NCI-H510A (cell line): ENCODE results near the gene LRRC40.
"Not testable (repeated sequence)": the region's sequence is repeated elsewhere in the genome, so short reads cannot be mapped to it uniquely, and the experiment has no call there.

Experiments
- DNase-seq: peaks from one replicate; lab custom pipeline; 2025; lab: John Stamatoyannopoulos, UW

LRRC40 gene

DNA sequence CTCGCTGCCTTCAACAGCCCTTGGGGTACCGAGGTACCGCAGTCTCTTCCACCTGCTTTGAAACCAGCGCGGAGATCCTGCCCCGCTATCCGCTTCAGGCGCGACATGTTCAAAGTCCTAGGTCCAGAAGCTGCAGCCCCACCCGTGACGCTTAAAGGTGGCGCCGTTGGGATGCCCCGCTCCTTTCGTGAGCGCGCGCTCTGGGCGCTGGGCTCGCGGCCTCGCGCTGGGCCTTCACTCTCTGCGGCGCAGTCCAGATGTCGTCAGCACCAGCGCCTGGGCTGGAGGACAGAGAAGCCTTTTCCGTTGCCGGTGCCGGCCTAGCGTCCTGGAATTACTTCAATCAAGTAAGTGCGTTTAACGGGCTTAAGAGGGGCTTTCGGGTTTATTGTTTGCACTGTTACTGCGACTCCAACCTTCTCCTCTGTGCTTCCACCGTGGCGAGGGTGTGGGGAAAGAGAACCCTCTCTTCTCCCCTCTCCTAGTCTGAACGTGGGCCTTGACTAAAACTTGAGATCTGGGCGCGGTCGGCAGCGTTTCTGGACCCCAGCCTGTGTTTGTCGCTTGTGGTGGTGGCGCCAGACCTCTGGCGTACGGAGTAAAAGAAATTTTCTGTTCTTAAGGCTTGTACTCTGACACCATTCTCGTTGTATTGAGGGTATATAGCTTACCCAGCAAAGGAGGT, at the start of gene LRRC40:
Gene LRRC40 (minus strand): TSS at position 146 of the 685 bp plus-strand sequence. CDS start 39 bp downstream, at position 107.
- DNase-seq: peak; percentile 95

DNA sequence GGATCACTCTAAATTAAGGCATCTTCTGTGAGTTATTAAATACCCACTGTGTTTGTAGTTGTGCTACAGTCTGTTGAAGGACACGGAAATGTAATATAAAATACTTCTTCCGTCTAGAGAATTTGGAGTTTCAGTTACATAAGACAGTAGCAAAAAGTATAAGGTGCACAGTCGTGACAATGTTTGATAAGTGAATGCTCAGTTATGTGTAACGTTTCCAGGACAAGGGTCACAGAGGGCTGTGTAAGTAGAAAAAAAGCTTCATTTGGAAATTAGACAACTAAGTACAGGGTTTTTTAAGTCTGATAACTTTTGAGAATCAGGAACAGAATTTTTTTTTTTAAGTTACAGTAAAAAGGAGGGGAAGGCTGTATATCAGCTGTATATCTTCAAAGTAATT, 43.4 kb upstream of the LRRC40 start:
- no peak for DNase-seq

DNA sequence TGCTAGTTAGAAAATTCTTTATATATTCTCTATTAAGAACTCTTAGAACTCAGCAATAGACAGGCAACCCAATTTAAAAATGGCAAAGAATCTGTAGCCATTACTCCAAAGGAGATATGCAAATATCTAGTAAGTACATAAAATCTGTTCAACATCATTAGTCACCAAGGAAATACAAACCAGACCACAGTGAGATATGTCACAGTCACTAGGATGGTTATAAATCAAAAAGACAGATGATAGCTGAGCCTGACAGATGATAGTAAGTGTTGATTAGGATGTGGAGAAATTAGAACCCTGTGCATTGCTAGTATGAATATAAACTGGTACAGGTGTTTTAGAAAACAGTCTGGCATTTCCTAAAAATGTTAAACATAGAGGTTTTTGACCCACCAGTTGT, 42.4 kb upstream of the LRRC40 start:
- DNase-seq: no peak

DNA sequence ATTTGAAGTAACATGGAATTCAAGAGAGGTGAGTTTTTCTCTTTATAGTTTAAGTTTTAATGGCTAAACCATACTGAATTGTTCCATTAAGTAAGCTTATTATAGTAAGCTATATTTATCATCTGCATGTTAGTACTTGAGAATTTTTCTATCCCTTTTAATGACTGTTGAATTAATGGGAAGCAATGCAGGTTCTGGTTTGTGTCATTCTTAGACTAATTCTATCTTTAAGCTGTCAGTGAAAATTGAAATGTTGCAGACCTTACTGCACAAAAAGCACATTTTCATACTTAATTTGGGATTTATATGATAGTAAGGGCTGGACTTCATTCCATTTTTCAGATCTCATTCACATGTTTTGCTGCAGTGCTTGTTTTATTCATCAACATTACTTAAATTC, 41.7 kb upstream of the LRRC40 start:
- no peak for DNase-seq

DNA sequence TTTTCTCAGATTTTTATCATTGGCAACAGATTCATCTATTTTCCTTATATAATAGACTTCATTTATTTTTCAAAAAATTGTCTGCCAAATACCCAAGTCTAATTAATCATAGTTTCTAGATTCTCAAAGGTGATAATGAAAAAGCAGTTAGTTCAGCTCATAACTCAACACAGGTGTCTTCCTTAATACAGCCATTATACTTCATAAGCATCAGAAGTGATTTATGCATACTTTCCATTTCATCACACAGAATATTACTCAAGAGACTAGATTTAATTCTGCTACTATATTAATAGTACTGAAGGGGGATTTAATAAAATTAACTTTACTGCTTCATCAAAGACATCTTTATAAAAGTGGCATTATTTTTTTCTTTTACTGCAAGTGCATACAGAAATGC, 34.6 kb upstream of the LRRC40 start:
- no peak for DNase-seq

DNA sequence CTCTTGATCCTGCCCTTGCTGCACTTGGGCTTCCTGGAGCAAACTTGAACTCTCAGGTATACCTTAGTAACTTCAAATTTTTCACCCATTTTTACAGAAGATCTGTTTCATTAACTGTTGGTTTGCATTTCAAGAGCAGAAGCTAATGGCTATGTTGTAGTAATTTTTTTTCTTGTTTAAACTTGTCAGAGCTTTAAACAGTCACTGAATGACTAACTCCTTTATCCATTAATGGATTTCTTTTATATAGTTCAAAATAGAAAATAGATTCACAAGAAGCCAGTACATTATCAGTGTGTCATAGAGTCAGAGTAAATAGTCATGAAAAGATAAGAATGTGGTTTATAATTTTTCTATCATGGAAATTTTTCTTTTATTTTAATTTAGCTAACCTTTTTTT, 29.4 kb upstream of the LRRC40 start:
- DNase-seq: no peak

DNA sequence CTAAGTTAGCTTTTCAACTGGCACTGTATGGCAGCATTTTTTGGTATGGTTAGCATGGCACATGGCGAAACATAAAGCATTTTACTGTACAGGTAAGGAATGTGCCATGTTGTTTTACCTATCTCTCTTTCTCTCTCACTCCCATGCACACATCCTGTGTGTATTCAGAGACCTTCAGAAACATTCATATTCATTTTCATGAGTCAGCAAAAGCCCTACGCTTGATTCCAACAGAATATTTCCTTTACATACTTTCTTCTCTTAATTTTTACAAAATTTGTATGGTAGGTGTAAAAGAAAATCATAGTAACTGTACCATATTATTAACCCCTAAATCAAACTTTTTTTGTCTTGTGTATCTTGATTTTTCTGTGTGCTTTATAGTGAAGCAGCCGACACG, 26.1 kb upstream of the LRRC40 start:
- no peak for DNase-seq

DNA sequence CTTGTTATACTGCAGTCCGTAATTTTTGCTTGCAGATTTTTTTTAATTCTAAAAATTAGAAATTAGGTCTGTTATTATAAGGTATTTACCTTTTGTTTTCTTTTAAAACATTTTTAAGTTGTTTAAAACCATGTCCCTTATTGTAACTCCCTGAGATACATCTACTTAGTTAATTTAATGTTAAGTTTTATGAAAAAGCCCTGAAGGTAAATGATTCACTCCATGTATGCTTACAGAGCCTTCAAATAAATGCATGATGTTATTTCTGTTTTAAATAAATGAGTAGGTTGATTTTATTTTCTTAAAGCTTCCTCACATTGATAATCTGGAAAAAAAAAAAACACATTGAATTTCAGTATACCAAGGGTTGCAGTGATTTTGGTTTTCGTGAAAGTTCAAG, 23.3 kb upstream of the LRRC40 start:
- DNase-seq: no peak

DNA sequence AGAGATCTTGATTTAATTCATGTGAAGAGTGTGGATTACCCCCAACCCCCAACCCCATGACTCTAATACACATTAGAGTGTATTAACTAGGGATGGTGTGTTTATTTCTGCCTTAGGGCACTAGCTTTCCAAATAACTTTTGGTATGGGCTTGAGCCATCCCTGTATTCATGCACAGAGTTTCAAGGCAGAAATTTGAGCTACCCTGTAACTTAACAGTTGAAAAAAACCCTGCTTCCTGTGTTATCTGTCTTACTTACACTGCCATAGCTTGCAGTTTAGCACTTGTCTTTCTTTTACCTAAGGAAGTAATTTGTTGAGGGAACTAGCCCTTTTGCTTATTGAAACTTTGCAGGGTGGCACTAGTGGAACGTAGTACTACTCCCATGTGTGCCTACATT, 22.1 kb upstream of the LRRC40 start:
- DNase-seq: no peak

DNA sequence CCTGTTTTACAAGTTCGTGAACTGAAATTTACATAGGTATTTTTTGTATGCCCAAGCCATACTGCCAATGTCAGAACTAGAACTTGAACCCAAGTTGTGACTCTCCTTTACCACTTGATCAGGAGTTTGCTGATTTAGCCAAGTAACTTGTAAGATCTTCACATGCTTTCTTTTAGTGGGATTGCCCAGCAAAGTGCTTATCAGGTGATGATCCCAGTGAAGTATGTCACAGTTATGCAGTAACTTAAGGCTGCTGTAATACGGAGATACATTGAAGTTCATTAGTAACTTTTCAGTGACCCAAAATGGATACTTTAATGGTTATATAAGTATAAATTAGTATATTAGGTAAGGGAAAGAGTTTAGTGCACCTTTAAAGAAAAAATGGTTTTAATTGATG, 19.6 kb upstream of the LRRC40 start:
- DNase-seq: no peak

DNA sequence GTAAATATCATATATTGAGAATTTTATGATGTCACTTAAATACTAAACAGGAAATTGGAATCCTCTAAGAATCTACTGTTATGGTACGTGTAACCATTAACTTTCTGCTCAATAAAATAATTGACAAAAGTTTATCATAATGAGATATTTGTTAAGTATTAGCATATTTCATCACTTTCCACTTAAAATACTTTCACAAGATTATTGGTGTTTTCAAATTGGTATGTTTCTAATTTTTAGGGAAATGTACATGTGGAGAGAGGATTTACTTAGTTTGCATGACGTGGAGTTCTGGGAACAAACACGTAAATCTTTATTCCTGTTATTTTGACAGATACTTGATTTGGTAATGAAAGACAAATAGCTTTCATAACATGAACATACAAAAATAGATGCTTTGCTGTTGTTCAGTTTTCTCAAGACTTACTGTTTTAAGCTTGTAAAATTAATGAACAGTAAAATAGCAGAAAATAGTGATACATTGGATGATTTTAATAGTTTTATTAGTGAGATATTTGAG, 17.4 kb upstream of the LRRC40 start:
- no peak for DNase-seq

DNA sequence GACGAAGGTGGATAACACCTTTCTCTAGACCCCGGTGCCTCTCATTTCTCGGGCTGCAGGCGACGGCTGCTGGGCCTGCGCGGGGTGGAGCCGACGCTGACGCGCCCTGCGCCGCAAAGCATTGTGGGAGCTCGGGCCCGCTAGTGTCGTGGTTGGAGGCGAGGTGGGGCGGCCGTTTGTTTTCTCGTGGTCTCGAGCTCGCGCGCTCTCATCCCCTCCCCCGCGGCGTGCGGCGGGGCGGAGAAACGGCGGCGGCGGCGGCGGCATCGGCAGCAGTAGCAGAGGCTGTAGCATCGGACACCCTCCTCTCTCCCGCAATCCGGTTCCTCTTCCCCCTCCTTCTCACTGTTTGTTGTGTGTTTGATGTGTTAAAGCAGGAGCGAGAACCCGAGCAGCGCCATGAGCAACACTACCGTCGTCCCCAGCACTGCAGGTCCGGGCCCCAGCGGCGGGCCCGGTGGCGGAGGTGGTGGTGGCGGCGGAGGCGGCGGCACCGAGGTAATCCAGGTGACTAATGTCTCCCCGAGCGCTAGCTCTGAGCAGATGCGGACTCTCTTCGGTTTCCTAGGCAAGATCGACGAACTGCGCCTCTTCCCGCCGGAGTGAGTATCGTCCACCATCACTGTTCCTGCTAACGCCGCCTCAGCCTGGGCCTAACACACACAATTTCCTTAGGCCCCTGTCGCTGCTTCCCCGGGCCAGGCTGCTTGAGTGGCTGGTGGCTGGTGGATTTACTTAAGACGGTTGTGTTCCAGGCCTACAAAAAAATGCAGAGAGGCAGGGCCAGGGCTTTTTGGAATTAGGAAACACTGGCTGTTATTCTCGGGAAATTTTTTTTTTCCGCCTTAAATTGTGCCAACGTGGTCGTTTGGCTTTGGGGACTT, 16.1 kb upstream of the LRRC40 start, which contains the start of gene SRSF11:
Gene SRSF11 (plus strand): TSS at position 143 of the 884 bp plus-strand sequence. CDS start 257 bp downstream, at position 400.
- DNase-seq: peak; percentile 94

DNA sequence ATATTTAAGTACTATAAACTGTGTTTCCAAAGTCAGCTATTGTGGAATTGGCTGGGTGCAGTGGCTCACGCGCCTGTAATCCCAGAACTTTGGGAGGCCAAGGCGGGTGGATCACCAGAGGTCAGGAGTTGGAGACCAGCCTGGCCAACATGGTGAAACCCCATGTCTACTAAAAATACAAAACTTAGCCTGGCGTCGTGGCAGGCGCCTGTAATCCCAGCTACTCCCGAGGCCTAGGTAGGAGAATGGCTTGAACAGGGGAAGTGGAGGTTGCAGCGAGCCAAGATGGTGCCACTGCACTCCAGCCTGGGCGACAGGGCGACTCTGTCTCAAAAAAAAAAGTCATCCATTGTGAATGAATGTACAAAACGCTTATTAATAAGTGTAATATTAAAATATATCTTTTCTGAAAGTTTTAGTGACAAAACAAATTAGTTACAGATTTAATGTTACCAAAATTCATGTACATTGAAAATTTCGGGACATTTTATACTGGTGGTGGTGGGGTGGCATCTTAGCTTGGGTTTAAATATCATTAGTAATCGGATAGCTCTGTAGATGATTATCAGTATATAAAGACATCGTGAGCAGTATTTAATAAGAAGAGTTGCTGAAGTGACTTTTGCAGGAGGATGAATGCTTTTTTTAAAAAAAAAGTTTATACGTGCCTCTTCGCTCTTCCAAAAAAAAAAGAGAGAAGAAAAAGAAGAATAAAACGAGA, 15.3 kb upstream of the LRRC40 start:
- no peak for DNase-seq

DNA sequence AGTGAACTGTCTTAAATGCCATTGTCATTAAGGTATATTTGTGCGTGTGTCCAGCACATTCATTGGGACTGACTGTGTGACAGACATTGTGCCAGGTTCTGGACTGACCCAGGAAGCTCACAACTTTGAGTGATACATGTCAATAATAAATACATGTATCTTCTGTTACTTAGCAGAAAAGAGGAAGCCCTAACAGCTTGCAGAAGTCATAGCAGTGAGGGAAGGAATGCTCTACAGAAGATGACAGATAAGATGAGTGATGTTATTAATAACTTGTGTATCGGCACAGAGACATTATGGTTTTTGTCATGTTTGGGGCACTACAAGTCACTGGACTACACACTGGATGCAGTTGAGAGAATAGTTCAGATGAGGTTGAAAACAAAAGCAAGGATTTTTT, 14.6 kb upstream of the LRRC40 start:
- DNase-seq: no peak

DNA sequence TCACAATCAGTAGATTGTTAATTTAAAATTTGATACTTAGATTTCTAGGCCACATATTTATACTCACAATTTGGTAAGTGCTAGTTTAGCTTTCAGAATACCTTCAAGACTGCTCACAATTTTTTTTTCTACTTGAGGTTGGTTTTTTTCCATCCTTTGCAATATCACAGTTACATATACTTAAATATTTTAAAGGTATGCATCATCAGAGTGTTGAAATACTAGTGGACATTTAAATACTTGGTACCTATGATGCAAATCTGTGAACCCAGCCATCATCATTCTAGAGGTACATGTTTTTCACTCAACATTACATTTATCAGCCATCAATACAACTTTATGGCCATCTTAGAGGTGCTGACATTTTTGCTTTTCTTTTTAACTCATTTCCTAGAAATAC, 6.2 kb upstream of the LRRC40 start:
- DNase-seq: no peak

DNA sequence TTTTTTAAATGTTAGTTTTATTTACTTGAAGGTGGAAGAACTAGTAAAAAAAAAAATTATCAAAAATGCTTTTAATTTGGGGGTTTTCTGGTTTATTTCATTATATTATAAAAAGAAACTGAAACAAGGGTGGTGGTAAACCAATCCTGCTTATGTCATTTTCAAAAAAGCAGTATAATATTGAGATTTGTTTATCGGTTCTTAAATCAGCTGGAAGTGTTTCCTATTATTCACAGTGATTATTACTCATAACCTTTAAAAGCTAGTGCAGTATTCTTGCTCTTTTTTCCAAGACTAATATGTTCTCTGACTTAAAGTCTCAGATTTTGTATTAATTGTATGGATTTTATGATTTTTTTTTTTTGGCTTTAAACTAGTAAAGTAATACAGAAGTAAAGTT, 5.4 kb upstream of the LRRC40 start:
- no peak for DNase-seq

DNA sequence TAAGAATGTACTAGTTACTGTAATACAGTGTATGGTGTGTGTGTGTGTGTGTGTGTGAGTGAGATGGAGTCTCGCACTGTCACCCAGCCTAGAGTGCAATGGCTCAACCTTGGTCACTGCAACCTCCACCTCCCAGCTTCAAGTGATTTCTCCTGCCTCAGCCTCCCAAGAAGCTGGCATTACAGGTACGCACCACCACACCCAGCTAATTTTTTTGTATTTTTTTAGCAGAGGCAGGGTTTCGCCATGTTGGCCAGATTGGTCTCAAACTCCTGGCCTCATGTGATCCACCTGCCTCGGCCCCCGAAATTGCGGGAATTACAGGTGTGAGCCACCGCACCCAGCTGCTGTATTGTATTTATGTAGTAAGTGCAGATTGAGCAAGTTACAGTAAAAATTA, 2.9 kb upstream of the LRRC40 start:
- no peak for DNase-seq

DNA sequence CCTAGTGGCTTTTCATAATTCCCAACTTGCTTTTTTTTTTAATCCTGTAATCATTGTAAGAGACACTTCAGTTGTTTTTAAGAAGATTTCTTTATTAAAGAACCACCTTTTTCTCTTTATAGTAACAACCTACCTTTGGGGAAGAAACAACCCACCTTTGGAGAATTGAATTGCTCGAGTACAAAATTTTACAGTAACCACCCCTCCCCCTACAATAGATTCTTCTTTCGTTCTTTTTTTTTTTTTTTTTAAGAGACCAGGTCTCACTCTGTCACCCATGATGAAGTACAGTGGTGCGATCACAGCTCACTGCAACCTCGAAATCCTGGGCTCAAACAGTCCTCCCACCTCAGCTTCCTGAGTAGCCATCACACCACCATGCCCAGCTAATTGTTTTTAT, 2.1 kb upstream of the LRRC40 start:
- no peak for DNase-seq

DNA sequence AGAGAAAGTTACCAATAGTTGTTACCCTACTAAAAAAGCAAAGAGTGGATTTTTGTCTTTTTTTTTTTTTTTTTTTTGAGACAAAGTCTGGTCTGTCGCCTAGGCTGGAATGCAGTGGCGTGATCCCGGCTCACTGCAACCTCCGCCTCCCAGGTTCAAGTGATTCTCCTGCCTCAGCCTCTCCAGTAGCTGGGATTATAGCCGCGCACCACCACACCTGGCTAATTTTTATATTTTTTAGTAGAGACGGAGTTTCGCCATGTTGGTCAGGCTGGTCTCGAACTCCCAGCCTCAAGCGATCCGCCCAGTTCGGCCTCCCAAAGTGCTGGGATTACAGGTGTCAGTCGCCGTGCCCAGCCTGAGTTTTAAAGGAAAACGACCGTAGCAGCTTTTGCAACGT, 1.5 kb upstream of the LRRC40 start:
- not testable (repeated sequence) for DNase-seq

DNA sequence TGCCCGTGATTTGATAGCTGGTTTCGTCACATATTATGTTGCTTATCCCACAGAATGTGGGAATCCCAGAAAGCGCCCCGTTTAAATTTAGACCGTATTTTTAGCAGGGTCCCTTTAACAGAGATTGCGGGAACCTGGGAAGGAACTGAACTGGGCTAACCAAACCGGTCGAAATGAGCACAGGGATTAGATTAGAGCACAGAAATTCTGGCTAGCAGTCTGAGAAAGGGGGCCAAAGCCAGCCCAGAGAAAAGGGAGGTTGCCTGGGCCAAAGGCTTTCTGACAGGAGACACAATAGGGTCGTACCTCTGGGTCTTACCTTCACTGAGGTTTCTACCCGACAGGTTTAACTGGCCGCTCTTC, 327 bp downstream of the LRRC40 start:
- no peak for DNase-seq

DNA sequence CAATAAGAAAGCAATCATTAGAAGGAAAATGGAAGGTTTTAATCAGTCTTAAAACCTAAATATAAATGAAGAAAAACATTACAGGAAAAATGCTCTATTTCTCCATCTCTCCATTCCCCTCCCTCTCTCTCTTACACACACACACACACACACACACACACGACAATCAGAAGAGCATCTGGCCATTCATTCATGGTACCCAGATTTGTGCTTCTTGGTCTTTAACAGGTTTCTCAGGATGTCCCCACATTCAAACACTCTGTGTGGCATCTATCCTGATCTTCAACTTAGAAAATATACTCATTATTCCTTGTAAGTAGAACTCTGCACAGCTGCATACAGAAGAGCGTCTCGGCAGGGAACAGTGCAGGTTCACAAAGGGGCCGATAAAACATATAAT, 779 bp downstream of the LRRC40 start:
- DNase-seq: no peak

DNA sequence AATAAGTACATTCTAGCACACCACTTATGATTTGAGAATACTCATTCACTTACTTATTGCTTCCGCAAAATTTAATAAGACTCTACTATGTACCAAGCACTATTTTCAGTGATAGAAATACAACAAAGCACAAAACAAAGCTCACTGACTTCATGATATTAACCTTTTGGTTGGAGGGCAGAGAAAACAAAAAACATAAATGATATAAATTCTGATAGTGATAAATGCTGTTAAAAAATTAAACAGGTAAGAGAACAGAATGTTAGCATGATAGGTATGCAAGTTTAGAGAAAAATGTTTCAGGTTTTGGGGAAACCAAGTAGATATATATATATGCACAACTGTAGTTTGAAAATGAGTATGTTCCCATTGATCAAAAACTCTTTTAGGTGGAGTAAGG, 1.2 kb downstream of the LRRC40 start:
- DNase-seq: no peak
